ENCODE results near the gene PRUNE1. TPM values are rescaled to one million over a fixed set of nuclear protein-coding genes. Genes with fewer than 3 reads are reported as not detected.

The PRUNE1 gene
- total RNA-seq, 6 donors from 2014 or later = 16.3 to 28.3 (median 21.2) TPM

DNA sequence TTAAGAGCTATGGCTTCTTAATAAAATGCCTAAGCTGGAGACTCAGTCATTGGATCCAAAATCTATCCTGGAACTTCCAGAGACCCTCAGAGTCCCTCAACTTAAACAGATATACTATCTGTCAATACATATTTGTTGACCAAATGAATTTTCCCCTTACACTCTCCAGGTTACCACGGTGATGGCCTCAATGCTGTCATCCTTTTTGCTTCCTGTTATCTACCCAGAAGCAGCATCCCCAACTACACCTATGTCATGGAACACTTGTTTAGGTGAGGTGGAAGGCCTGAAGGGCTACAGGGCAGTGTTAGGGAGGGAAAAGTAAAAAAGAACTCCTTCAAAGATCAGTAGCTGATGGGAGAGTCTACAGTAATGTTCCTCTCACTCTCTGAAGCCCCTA lies 34.9 kb downstream of the PRUNE1 start:
- ATAC-seq (ENCODE audit: low FRiP score in 2 of 2) = no peak
- no peak overlapping the region for H3K27ac ChIP-seq
- no peak overlapping the region for H3K4me3 ChIP-seq
- TF ChIP-seq EP300 (IDR thresholded peaks at IDR 0.05) (no peak), POLR2AphosphoS5 (IDR thresholded peaks at IDR 0.05) (no peak), CTCF (IDR thresholded peaks at IDR 0.05) (no peak), POLR2A (IDR thresholded peaks at IDR 0.05) (no peak)
- DNase-seq = no peak
- H3K9me3 ChIP-seq = no peaks in the 10 kb centered on the region
- H3K27me3 ChIP-seq = no peaks in the 10 kb centered on the region
- peaks cover 0 to 14% (median 0%) of the 10 kb centered on the region in 4 donors for H3K36me3 ChIP-seq
- WGBS, 2 donors = 91 to 100% methylated on average over 1 of the region's 1 CpG
- peaks cover 3 to 13% (median 8%) of the 10 kb centered on the region in 4 donors for H3K4me1 ChIP-seq

DNA sequence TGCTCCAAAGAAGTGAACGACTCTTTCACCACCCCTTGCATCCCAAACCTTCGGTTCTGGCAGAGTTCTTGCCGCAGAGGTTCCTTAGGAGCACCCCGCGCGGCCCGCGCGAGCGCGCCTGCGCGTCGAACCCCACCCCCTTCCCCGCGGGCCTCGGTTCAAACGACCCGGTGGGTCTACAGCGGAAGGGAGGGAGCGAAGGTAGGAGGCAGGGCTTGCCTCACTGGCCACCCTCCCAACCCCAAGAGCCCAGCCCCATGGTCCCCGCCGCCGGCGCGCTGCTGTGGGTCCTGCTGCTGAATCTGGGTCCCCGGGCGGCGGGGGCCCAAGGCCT lies 39.3 kb downstream of the PRUNE1 start, which contains the start of gene C1orf56:
C1orf56 (plus strand) TSS at position 161 of the 334 bp plus-strand sequence; CDS start at position 258, 97 bp downstream.
- peak within 1 kb of the TSS; percentile 74 to 91 (median 86) for H3K27ac ChIP-seq
- H3K4me3 ChIP-seq = peak within 1 kb of the TSS; percentile 68 to 80 (median 70)
- peak; percentile 77 to 93 for DNase-seq
- peaks cover 9 to 26% (median 14%) of the 10 kb centered on the region in 4 donors for H3K4me1 ChIP-seq
- peak; percentile 72 to 90 for ATAC-seq (ENCODE audit: low FRiP score in 2 of 2)
- H3K9me3 ChIP-seq = no peaks in the 10 kb centered on the region
- WGBS, 2 donors = 0% methylated on average over 2 to 16 of the region's 29 CpGs
- peaks cover 10 to 20% (median 14%) of the 10 kb centered on the region in 4 donors for H3K36me3 ChIP-seq
- H3K27me3 ChIP-seq = no peaks in the 10 kb centered on the region
- TF ChIP-seq POLR2A (IDR thresholded peaks at IDR 0.05) (peak in 2 of 4 donors; percentile 18 to 61), POLR2AphosphoS5 (IDR thresholded peaks at IDR 0.05) (peak; percentile 43 to 75), EP300 (IDR thresholded peaks at IDR 0.05) (no peak), CTCF (IDR thresholded peaks at IDR 0.05) (no peak)

- H3K27ac ChIP-seq = peak overlapping the region; percentile 74 to 91 (median 86)
- no peaks in the 10 kb centered on the region for H3K9me3 ChIP-seq
- H3K27me3 ChIP-seq = no peaks in the 10 kb centered on the region
- peak; percentile 86 to 90 for DNase-seq
- 0 to 2% methylated on average over 8 to 38 of the region's 48 CpGs for WGBS, 2 donors
- H3K4me3 ChIP-seq = peak overlapping the region; percentile 68 to 80 (median 70)
- TF ChIP-seq EP300 (IDR thresholded peaks at IDR 0.05) = no peak
- TF ChIP-seq CTCF (IDR thresholded peaks at IDR 0.05) = peak in 4 of 6 experiments; percentile 40 to 73 (median 68)
- peak in 1 of 4 donors; percentile 45 for TF ChIP-seq POLR2A (IDR thresholded peaks at IDR 0.05)
- TF ChIP-seq POLR2AphosphoS5 (IDR thresholded peaks at IDR 0.05) = peak in 1 of 2 donors; percentile 10
- ATAC-seq (ENCODE audit: low FRiP score in 2 of 2) = peak; percentile 84 to 89
- peaks cover 9 to 26% (median 14%) of the 10 kb centered on the region in 4 donors for H3K4me1 ChIP-seq
- peaks cover 16 to 23% (median 19%) of the 10 kb centered on the region in 4 donors for H3K36me3 ChIP-seq
These were observed 39.8 kb downstream of the PRUNE1 start for GRCh38 chr1:151047925-151048644.

DNA sequence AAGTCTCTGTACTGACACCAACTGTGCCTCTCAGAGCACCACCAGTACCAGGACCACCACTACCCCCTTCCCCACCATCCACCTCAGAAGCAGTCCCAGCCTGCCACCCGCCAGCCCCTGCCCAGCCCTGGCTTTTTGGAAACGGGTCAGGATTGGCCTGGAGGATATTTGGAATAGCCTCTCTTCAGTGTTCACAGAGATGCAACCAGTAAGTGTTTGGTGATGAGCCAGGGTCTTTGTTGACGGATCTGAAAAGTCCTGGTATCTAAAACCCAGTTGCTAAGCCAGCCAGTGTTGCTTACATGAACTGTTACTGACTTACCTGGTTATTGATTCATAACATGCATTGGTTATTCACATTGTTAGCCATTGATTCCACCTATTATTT lies 40.4 kb downstream of the PRUNE1 start:
- no peak for TF ChIP-seq EP300 (IDR thresholded peaks at IDR 0.05)
- no peak for TF ChIP-seq POLR2A (IDR thresholded peaks at IDR 0.05)
- TF ChIP-seq CTCF (IDR thresholded peaks at IDR 0.05) = peak in 2 of 6 experiments; percentile 29 to 56
- DNase-seq (no peak), ATAC-seq (ENCODE audit: low FRiP score in 2 of 2) (no peak)
- H3K27me3 ChIP-seq = no peaks in the 10 kb centered on the region
- peaks cover 20 to 27% (median 23%) of the 10 kb centered on the region in 4 donors for H3K36me3 ChIP-seq
- H3K27ac ChIP-seq = peak overlapping the region; percentile 74 to 91 (median 86)
- H3K4me1 ChIP-seq = peaks cover 9 to 26% (median 14%) of the 10 kb centered on the region in 4 donors
- WGBS, 2 donors = 27 to 67% methylated on average over 1 to 3 of the region's 3 CpGs
- H3K9me3 ChIP-seq = no peaks in the 10 kb centered on the region
- H3K4me3 ChIP-seq = peak overlapping the region in 3 of 4 donors; percentile 68 to 80 (median 68)
